Aorta (tissue), 5 donors: ENCODE results near the gene LARGE1. TPM values are rescaled to one million over a fixed set of nuclear protein-coding genes. Genes with fewer than 3 reads are reported as not detected.

Experiments used
- ATAC-seq: fragments of 200-7000 bp; cut with Tn5 transposase; one replicate; pipeline ENCODE4 v1.9.1; 2022; ENCODE audit warnings: moderate library complexity; ENCODE audit not compliant: low FRiP score
- DNase-seq, 2 donors: peaks; one replicate each; pipeline ENCODE4 v3.0.0-alpha.2; 2020
- H3K27ac ChIP-seq, 2 donors: one replicate each; pipeline ENCODE4 v1.5.1; 2013; ENCODE audit warnings: low read length in 2 of 2, mild to moderate bottlenecking in 2 of 2, moderate library complexity in 2 of 2, control low read depth in 1 of 2, inconsistent platforms in 1 of 2, low read depth in 1 of 2
- H3K27me3 ChIP-seq, 2 donors: one replicate each; pipeline ENCODE4 v1.6.1; 2013; ENCODE audit warnings: control low read depth in 1 of 2, low read length in 1 of 2, mild to moderate bottlenecking in 1 of 2, moderate library complexity in 1 of 2; ENCODE audit not compliant: insufficient read depth in 2 of 2, control insufficient read depth in 1 of 2
- H3K36me3 ChIP-seq, 2 donors: one replicate each; pipeline ENCODE4 v1.6.1; 2013; ENCODE audit warnings: control low read depth in 1 of 2, low read length in 1 of 2, mild to moderate bottlenecking in 1 of 2; ENCODE audit not compliant: insufficient read depth in 2 of 2, control insufficient read depth in 1 of 2
- H3K4me1 ChIP-seq, 2 donors: one replicate each; pipeline ENCODE4 v1.6.1; 2013; ENCODE audit warnings: low read length in 2 of 2, control low read depth in 1 of 2, mild to moderate bottlenecking in 1 of 2, moderate library complexity in 1 of 2; ENCODE audit not compliant: insufficient read depth in 2 of 2, control insufficient read depth in 1 of 2
- H3K4me3 ChIP-seq, 2 donors: one replicate each; pipeline ENCODE4 v1.5.1; 2013; ENCODE audit warnings: low read length in 2 of 2, control low read depth in 1 of 2, mild to moderate bottlenecking in 1 of 2
- H3K9me3 ChIP-seq: one replicate; pipeline ENCODE4 v1.6.1; 2013; ENCODE audit warnings: mild to moderate bottlenecking, low read length; ENCODE audit not compliant: control insufficient read depth
- WGBS, 2 donors: extraction: QIAGEN DNeasy Blood & Tissue Kit; methylation state at CpG; one replicate each; pipeline ENCODE4 v1.1.7; 2013; 5-methylcytosine and 5-hydroxymethylcytosine counted together
- intact Hi-C, 2 donors: fragments of 100-400 bp; cut with DNase I; formaldehyde crosslinking; loops; one replicate each; pipeline versions ENCODE4 v1.14.2 to v1.15.0; 2022
- polyA plus RNA-seq, 2 donors: library from polyadenylated mRNA; stranded (reverse); fragments of 200-250 nt; gene quantifications; one replicate each; pipeline ENCODE4 v1.2.3, GENCODE V29; 2013
- total RNA-seq, 2 donors: library from RNA; stranded (reverse); fragmentation: NEBNext Ultra II Directional; extraction: Animal tissue kit (Norgen Biotek cat#: 25700); gene quantifications; one replicate each; pipeline ENCODE4 v1.2.1, GENCODE V29; 2021
- donor health status: healthy with polysubstance abuse.
- donor health status: Bipolar disorder and iron deficiency.
- donor health status: DM: no; HTN: no; CAD: no.
- donor health status: DM: no; HTN: no; CAD: no.
- donor health status: DM: yes; HTN: yes; CAD: no.

Gene LARGE1
- total and polyA plus RNA-seq, 4 donors, result 2.6 to 52.5 (median 24.0) TPM

DNA sequence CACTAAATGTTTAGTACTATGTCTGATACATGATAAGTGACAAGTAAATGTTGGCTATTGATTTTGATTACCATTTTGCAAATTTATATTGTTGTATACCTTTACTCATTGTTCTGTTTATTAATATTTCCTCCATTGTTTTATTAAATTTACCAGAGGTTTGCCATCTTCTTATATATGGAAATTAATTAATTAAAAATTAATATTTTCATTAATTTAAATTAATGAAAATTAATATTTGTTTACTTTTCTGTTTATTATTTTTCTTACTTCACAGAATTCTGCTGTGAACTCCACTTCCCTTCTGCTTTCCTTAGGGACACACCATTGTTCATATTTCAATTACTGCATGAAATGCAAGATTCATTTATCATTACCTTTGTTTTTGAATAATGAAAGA is 331.0 kb downstream of the LARGE1 start:
- H3K27ac ChIP-seq, result no peak overlapping the region
- H3K4me1 ChIP-seq, result no peaks in the 10 kb centered on the region
- H3K27me3 ChIP-seq, result no peaks in the 10 kb centered on the region
- no peak overlapping the region for H3K4me3 ChIP-seq
- DNase-seq, result no peak
- no peaks in the 10 kb centered on the region for H3K36me3 ChIP-seq
- intact Hi-C loops, result no loop called here
- H3K9me3 ChIP-seq, result peaks cover 2% of the 10 kb centered on the region
- no peak for ATAC-seq

DNA sequence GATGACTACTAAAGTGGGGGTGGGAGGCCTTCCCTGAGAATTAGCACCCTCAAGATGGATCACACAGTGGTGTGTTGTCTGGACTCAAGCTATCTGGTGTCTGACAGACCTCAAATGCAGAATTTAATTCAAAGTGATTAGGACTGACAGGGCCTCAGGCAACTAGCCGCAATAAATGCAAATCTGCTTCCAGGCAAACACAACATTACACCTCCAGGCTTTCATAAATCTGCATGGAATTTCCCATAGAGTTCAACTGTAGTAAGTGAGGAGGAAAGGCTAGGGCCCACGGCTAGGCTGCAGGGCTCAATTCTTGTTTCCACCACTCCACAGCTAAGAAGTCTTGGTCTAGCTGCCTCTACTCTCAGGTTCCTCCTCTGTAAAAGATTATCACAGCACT is 331.4 kb downstream of the LARGE1 start:
- intact Hi-C loops, result no loop called here
- DNase-seq, result no peak
- H3K27ac ChIP-seq, result no peak overlapping the region
- no peaks in the 10 kb centered on the region for H3K36me3 ChIP-seq
- H3K9me3 ChIP-seq, result peaks cover 2% of the 10 kb centered on the region
- H3K4me1 ChIP-seq, result no peaks in the 10 kb centered on the region
- WGBS, 2 donors, result 82 to 89% methylated on average over 2 of the region's 2 CpGs
- H3K4me3 ChIP-seq, result no peak overlapping the region
- no peak for ATAC-seq
- no peaks in the 10 kb centered on the region for H3K27me3 ChIP-seq

DNA sequence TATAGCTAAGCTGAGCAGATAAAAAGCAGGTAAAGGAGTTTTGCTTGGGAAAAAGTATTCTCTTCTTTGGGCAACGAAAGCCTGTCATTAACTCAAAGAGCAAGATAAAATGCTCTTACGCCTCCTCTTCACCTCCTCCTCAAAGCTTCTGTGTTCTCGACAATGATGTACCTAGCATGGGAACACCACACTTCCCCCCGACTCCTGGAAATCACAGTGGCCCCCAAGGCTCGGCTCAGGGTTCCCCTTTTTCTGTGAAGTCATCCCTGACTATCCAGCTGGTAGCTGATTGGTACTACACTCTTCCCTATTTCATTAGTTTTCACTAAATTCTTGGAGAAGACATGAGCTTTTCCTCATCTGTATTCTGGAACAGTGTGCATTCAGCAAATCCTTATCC is 336.1 kb downstream of the LARGE1 start:
- no peaks in the 10 kb centered on the region for H3K36me3 ChIP-seq
- no peak for DNase-seq
- H3K9me3 ChIP-seq, result peaks cover 2% of the 10 kb centered on the region
- H3K4me1 ChIP-seq, result no peaks in the 10 kb centered on the region
- H3K27ac ChIP-seq, result no peak overlapping the region
- H3K27me3 ChIP-seq, result no peaks in the 10 kb centered on the region
- no peak overlapping the region for H3K4me3 ChIP-seq
- no peak for ATAC-seq
- 93 to 95% methylated on average over 5 of the region's 5 CpGs for WGBS, 2 donors
- intact Hi-C loops, result loop anchor here in 1 of 2 donors (5.0 kb wide), 1 partner anchor 282 kb away; no protein-coding TSS in a partner anchor

DNA sequence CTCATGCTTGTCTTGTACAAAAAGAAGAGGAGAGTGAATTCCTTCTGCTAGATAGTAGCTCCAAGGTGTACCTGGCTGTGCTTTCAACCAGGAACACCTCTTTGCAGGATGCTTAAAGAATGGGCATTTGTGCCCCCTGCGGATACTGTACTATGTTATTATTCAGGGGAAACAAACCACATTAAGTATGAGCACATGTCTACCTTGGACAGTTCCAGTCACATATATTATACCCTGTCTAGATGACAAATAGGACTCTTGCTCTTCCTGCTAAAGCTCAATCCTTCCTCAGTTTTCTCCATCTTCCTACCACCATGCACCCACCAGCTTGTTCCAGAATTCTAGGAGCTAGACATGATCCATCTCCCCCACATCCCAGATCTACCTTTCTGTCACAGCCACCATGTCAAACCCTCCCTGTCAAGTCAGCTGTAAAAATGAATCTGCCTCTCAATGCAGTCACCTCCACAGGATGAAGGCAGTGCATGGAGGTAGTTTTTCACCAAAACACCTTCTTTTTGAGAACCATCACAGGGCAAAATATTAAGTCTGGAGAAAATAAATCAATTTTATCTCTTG is 337.4 kb downstream of the LARGE1 start:
- Histone ChIP-seq H3K4me1 (no peaks in the 10 kb centered on the region), H3K4me3 (no peak overlapping the region), H3K27me3 (no peaks in the 10 kb centered on the region), H3K9me3 (no peaks in the 10 kb centered on the region), H3K36me3 (no peaks in the 10 kb centered on the region), H3K27ac (no peak overlapping the region)
- intact Hi-C loops, result loop anchor here in 1 of 2 donors (5.0 kb wide), 1 partner anchor 281 kb away; no protein-coding TSS in a partner anchor
- DNase-seq, result no peak
- WGBS, 2 donors, result 94 to 95% methylated on average over 1 of the region's 1 CpG
- no peak for ATAC-seq

DNA sequence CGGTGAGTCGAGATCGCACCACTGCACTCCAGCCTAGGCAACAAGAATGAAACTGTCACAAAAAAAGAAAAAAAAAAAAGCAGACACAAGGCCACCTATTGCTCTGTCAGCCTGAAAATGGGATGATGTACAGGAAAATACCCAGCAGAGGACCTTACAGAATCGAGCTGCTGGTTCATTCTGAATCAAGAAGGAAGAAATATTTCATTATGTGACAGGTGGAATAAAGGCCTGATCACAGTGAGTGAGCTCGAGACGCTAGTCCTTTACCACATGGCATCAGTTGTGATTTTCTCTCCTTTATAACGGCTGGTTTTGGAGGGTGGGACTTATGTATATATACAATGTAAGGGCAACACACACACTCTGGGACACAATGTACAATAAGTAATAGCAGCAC is 340.0 kb downstream of the LARGE1 start:
- Histone ChIP-seq H3K9me3 (no peaks in the 10 kb centered on the region), H3K36me3 (no peaks in the 10 kb centered on the region), H3K4me3 (no peak overlapping the region), H3K27me3 (no peaks in the 10 kb centered on the region), H3K27ac (no peak overlapping the region), H3K4me1 (no peaks in the 10 kb centered on the region)
- intact Hi-C loops, result loop anchor here in 1 of 2 donors (5.0 kb wide), 1 partner anchor 278 kb away; no protein-coding TSS in a partner anchor
- ATAC-seq (no peak), DNase-seq (no peak)
- WGBS, 2 donors, result 77 to 86% methylated on average over 7 of the region's 7 CpGs

DNA sequence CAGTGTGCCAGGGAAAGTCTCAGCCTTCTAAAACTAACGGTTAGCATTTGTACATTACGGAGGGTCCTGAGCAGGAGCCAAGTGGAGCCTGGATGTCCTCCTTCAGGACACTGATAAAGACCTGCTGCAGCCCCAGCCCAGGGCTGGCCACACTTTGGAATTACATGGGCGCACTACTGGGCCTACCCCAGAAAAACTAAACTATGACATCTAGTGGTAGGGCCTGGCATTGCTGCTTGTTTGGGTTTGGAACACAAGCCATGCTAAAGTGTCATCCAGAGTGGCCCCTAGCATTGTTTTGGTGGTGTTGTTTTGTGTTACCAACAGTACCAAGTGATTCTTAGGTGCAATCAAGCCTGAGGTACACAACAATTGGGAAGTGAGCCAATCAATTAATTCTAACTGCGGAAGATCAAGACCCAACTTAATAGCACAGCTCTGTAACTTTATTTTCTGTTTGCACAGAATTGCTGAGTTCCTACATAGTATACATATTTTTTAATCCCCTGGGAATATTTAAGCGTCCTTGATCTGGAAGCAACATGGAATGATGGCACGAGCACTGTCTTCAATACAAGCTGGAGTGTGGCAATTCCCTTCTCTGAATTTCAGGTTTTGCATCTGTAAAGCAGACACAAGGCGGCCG is 340.7 kb downstream of the LARGE1 start:
- H3K27me3 ChIP-seq, result no peaks in the 10 kb centered on the region
- ATAC-seq (peak; percentile 84), DNase-seq (peak in 1 of 2 donors; percentile 49)
- H3K27ac ChIP-seq, result no peak overlapping the region
- 67 to 70% methylated on average over 8 of the region's 8 CpGs for WGBS, 2 donors
- intact Hi-C loops, result loop anchor here (2.0 to 10.0 kb wide), 5 partner anchors 37 to 277 kb away; no protein-coding TSS in a partner anchor
- no peaks in the 10 kb centered on the region for H3K4me1 ChIP-seq
- H3K9me3 ChIP-seq, result no peaks in the 10 kb centered on the region
- no peaks in the 10 kb centered on the region for H3K36me3 ChIP-seq
- no peak overlapping the region for H3K4me3 ChIP-seq

DNA sequence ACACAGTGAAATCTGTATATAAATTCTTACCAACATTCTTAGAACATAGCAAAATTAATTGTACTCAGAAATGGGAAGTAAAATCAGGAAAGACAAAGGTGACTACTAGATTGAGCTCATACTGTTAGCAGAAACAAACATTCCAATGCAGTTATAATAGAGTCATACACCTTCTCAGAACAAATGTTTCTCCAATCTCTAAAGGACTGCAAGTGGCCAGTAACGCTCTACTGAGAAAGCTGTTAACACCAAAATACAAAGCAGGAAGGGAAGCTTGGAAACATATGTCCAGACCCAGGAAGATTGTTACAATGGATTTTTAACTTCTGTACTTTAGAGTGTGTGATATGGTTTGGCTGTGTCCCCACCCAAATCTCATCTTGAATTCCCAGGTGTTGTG is 341.5 kb downstream of the LARGE1 start:
- Histone ChIP-seq H3K36me3 (no peaks in the 10 kb centered on the region), H3K27me3 (no peaks in the 10 kb centered on the region), H3K4me1 (no peaks in the 10 kb centered on the region), H3K4me3 (no peak overlapping the region), H3K27ac (no peak overlapping the region), H3K9me3 (no peaks in the 10 kb centered on the region)
- intact Hi-C loops, result loop anchor here (2.0 to 10.0 kb wide), 4 partner anchors 36 to 276 kb away; no protein-coding TSS in a partner anchor
- DNase-seq (no peak), ATAC-seq (no peak)
- WGBS, 2 donors, result 81 to 91% methylated on average over 1 of the region's 1 CpG

DNA sequence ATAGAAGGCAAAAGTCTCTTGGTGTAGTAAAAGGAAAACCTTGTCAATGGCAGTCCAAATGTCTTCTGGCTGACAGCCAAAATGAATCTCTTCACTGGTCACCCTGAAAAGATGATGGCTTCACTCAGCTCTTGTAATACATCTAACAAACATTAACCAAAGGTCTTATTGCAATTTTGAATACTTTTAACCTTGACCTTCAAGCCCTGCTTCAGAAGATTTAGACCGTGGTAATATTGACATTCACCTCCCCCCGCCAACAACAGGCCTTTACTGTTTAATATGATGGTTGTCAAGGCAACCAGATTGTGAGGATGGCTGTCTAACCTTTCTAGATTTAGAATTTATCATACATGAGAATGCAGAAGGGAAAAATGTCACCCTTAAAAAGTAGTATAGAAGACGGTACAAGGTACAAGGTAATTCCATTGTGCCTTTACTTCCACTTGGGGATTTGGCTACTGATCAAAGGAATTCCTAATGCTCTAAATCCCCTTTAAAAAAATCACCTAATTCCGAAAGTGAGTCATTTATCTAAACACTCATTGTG is 342.3 kb downstream of the LARGE1 start:
- no peak for DNase-seq
- no peaks in the 10 kb centered on the region for H3K36me3 ChIP-seq
- 66 to 74% methylated on average over 4 of the region's 4 CpGs for WGBS, 2 donors
- no peaks in the 10 kb centered on the region for H3K27me3 ChIP-seq
- H3K9me3 ChIP-seq, result no peaks in the 10 kb centered on the region
- no peak overlapping the region for H3K4me3 ChIP-seq
- no peak for ATAC-seq
- no peaks in the 10 kb centered on the region for H3K4me1 ChIP-seq
- intact Hi-C loops, result loop anchor here (2.0 to 10.0 kb wide), 4 partner anchors 36 to 275 kb away; no protein-coding TSS in a partner anchor
- H3K27ac ChIP-seq, result no peak overlapping the region

DNA sequence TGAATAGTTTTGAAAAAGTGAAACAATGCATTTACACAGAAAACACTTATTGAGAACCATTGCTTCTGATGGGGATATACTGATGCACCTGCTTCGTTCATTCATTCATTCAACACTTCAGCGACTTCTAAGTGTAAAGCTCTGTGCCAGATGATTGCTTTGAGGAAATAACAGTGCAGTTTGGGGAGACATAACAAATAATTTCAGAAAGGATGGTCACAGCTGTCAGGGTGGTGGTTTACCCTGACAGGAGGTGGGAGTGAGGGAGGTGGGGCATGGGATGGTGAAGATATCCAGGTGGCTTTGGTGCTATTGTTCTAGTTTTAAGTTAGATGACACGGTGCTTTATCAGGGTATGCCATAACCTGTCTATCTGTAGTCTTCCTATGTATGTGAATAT is 344.1 kb downstream of the LARGE1 start:
- no peaks in the 10 kb centered on the region for H3K27me3 ChIP-seq
- 92 to 97% methylated on average over 3 of the region's 3 CpGs for WGBS, 2 donors
- intact Hi-C loops, result loop anchor here in 1 of 2 donors (5.0 to 10.0 kb wide), 2 partner anchors 34 to 51 kb away; no protein-coding TSS in a partner anchor
- H3K36me3 ChIP-seq, result no peaks in the 10 kb centered on the region
- no peak overlapping the region for H3K27ac ChIP-seq
- H3K9me3 ChIP-seq, result no peaks in the 10 kb centered on the region
- no peak overlapping the region for H3K4me3 ChIP-seq
- no peak for ATAC-seq
- no peaks in the 10 kb centered on the region for H3K4me1 ChIP-seq
- no peak for DNase-seq
